WERI-Rb-1 (cell line): ENCODE data around the gene KLF13.
"Not testable (repeated sequence)": the region's sequence is repeated elsewhere in the genome, so short reads cannot be mapped to it uniquely, and the experiment has no call there.

Experiments used
- DNase-seq: peaks from one replicate; pipeline ENCODE4 v3.0.0-alpha.2; 2020
- H3K27ac ChIP-seq: fragments of 250-450 bp; sonication (Bioruptor Pico); 2 replicates; pipeline ENCODE4 v1.5.1; 2020; ENCODE audit warnings: mild to moderate bottlenecking, moderate library complexity
- H3K27me3 ChIP-seq: fragments of 250-450 bp; sonication (Bioruptor Pico); 2 replicates; pipeline ENCODE4 v1.5.1; 2021; ENCODE audit warnings: mild to moderate bottlenecking, low read depth, moderate library complexity; ENCODE audit not compliant: insufficient read depth, severe bottlenecking
- H3K36me3 ChIP-seq: fragments of 250-450 bp; sonication (Bioruptor Pico); 2 replicates; pipeline ENCODE4 v1.5.1; 2020; ENCODE audit warnings: mild to moderate bottlenecking, moderate library complexity
- H3K4me3 ChIP-seq: 2 replicates; pipeline ENCODE4 v1.5.1; 2011; ENCODE audit warnings: low read depth, mild to moderate bottlenecking, control low read depth, low read length
- H3K9me3 ChIP-seq: fragments of 250-450 bp; sonication (Bioruptor Pico); 2 replicates; pipeline ENCODE4 v1.5.1; 2021; ENCODE audit warnings: mild to moderate bottlenecking, moderate library complexity; ENCODE audit not compliant: severe bottlenecking
- TF ChIP-seq, protein P1 (sequence below): IDR thresholded peaks from 2 replicates; pipeline ENCODE4 v1.5.1; 2011; ENCODE audit warnings: low read depth, mild to moderate bottlenecking, control low read depth, inconsistent platforms, low read length

Gene KLF13

DNA sequence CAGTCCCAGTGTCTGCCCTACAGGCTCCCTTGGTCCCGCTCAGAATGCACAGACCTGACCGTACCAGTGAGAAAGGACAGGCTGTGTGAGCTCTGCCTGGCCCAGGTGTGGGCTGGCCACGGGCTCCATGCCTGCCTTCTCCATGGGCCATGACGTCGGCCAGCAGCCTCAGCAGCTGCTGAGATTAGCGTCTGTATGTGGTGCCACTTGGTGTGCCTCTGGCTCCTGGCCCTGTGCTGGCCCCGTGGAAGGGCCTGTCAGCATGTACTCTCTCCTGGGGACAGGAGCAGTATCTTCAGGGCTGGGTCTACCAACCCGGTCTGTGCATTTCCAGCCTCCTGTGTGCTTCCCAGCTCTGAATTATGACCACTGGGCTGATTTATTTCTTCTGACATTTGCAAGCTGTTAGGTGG, 25.7 kb downstream of the KLF13 start:
- Histone ChIP-seq H3K4me3 (no peak overlapping the region), H3K36me3 (no peaks in the 10 kb centered on the region; the same call in 1 of the 2 replicates), H3K27me3 (no peaks in the 10 kb centered on the region), H3K9me3 (no peaks in the 10 kb centered on the region), H3K27ac (no peak overlapping the region)
- TF ChIP-seq, protein P1, sequence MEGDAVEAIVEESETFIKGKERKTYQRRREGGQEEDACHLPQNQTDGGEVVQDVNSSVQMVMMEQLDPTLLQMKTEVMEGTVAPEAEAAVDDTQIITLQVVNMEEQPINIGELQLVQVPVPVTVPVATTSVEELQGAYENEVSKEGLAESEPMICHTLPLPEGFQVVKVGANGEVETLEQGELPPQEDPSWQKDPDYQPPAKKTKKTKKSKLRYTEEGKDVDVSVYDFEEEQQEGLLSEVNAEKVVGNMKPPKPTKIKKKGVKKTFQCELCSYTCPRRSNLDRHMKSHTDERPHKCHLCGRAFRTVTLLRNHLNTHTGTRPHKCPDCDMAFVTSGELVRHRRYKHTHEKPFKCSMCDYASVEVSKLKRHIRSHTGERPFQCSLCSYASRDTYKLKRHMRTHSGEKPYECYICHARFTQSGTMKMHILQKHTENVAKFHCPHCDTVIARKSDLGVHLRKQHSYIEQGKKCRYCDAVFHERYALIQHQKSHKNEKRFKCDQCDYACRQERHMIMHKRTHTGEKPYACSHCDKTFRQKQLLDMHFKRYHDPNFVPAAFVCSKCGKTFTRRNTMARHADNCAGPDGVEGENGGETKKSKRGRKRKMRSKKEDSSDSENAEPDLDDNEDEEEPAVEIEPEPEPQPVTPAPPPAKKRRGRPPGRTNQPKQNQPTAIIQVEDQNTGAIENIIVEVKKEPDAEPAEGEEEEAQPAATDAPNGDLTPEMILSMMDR, result no peak
- DNase-seq, result peak; percentile 24

DNA sequence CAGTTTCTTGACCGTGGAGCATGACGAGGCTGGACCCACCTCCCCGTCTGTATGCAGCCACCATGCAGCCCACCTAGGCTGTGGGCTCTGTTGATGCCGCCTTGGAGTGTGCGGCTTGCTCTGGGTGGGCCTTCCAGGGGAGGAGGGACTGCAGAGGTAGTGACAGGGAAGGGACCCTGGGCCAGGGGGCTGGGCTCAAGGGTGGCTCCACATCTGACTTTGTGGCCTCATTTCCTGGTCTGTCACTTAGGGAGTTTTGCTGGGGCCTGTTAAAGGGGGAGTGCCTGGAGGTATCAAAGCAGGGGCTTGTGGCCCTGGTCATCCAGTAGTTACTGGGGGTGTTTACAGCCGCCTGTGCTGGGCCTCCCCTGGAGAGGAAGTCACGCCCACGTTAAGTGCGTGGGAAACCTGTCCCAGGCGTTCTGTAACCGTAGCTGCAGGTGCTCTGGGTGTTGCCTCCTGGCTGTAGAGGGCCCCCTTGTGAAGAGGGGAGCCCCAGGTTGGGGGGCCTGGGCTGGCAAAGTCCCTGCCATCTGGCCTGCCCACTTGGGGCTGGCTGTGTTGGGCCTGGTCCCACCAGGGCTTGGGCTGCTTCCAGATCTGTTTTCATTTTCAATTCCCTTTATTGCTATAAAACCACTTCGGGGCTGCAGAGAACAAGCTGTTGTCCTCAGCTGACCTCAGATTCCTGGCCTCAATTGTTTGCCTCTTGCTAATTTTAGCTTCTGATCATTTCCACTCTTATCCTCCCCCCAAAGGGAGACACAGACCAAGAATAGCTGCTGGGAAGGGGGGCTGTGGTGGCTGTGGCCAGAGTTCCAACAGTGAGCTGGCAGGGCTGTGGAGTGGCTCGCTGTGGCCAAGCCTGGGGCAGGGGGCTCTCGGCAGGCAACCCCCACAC, 26.5 kb downstream of the KLF13 start:
- no peaks in the 10 kb centered on the region; the same call in 1 of the 2 replicates for H3K36me3 ChIP-seq
- peak; percentile 22 for DNase-seq
- H3K27me3 ChIP-seq, result no peaks in the 10 kb centered on the region
- H3K27ac ChIP-seq, result 0 out of 2 replicates have a peak overlapping the region, but pooled peaks have one; percentile 24
- no peak overlapping the region for H3K4me3 ChIP-seq
- no peaks in the 10 kb centered on the region for H3K9me3 ChIP-seq
- TF ChIP-seq, protein P1, result no peak

DNA sequence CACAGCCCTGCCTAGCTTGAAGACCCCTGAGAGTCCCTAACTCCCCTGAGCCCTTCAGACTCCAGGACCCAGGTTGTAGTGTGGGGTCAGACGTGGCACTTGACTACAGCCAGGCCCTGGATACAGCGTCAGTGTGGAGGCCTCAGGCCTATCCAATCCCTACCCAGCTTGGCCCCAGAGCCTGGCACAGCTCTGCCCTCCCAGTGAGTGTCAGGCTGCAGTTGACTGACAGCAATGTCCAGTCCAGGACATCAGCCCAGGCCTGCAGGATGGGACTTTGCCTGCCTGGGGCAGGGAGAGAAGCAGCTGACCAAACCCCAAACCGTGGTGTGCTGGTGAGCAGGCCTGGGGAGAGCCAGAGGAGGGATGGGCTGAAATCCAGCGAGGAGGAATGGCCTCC, 27.3 kb downstream of the KLF13 start:
- no peaks in the 10 kb centered on the region for H3K36me3 ChIP-seq
- 0 out of 2 replicates have a peak overlapping the region, but pooled peaks have one; percentile 24 for H3K27ac ChIP-seq
- H3K27me3 ChIP-seq, result no peaks in the 10 kb centered on the region
- TF ChIP-seq, protein P1, result no peak
- no peak overlapping the region for H3K4me3 ChIP-seq
- no peak for DNase-seq
- H3K9me3 ChIP-seq, result no peaks in the 10 kb centered on the region

DNA sequence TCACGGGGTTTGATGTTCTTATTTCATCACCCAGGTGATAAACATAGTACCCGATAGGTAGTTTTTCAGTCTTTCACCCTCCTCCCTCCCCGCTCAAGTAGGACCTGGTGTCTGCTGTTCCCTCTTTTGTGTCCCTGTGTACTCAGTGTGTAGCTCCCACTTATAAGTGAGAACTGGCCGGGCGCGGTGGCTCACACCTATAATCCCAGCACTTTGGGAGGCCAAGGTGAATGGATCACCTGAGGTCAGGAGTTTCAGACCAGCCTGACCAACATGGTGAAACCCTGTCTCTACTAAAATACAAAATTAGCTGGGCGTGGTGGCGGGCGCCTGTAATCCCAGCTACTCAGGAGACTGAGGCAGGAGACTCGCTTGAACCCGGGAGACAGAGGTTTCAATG, 29.5 kb downstream of the KLF13 start:
- not testable (repeated sequence) for H3K4me3 ChIP-seq, DNase-seq, H3K27ac ChIP-seq

DNA sequence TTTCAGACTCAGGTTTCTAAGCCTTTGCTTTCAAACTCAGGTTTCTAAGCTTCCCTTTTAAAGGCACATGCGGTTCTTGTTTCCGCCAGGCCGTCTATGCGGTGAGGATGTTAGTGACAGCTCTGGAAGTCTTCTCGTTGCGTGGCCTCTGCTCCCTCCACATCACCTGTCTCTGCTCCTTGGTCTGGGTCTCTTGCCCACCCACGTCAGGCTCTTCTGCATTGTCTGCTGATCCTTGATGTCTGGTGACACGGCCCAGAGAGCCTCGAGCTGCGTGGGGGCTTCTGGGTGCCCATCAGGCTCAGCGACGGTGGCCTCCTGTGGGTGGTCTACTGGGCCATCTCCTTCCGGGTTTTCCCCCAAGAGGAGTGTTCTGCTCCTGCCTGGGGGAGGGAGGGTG, 30.5 kb downstream of the KLF13 start:
- no peak for DNase-seq
- Histone ChIP-seq H3K4me3 (no peak overlapping the region), H3K27me3 (no peaks in the 10 kb centered on the region), H3K9me3 (no peaks in the 10 kb centered on the region), H3K27ac (no peak overlapping the region), H3K36me3 (no peaks in the 10 kb centered on the region; the same call in 1 of the 2 replicates)
- TF ChIP-seq, protein P1, result no peak

More for the DNA sequence above, 29.5 kb downstream of the KLF13 start:
- H3K9me3 ChIP-seq, H3K36me3 ChIP-seq, H3K27me3 ChIP-seq: not testable (repeated sequence)

DNA sequence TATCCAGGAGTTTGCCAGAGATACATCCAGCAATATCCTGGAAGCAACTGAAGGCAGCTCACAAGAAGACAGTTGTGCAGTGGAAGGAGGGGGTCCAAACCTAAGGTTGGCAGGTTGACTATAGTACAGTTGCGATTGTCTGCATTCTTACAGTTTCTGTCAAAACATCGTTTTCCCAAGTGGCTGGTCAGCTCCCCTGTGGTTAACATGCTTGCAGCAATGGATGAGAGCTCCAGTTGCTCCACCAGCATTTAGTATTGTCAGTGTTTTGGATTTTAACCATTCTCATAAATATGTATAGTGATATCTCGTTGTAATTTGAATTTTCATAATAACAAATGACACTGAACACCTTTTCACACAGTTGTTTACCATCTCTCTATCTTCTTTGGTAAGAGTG, 31.5 kb downstream of the KLF13 start:
- H3K9me3 ChIP-seq, result no peaks in the 10 kb centered on the region
- no peaks in the 10 kb centered on the region; the same call in 1 of the 2 replicates for H3K36me3 ChIP-seq
- no peak for DNase-seq
- TF ChIP-seq, protein P1, result no peak
- no peak overlapping the region for H3K4me3 ChIP-seq
- H3K27me3 ChIP-seq, result no peaks in the 10 kb centered on the region
- no peak overlapping the region for H3K27ac ChIP-seq
